GF-D8 (cell line): ENCODE measurements around the gene GRHL3.

Experiments used
- DNase-seq: peaks from one replicate; lab custom pipeline; 2025; lab: John Stamatoyannopoulos, UW

The GRHL3 gene

GRCh38 chr1:24293392-24294227 is 25.5 kb upstream of the GRHL3 start:
- no peak for DNase-seq

GRCh38 chr1:24294228-24294672 is 24.9 kb upstream of the GRHL3 start:
- DNase-seq, result no peak

GRCh38 chr1:24294716-24295371 is 24.3 kb upstream of the GRHL3 start:
- DNase-seq, result no peak

GRCh38 chr1:24295535-24295934 is 23.6 kb upstream of the GRHL3 start:
- no peak for DNase-seq

GRCh38 chr1:24297187-24297851 is 21.8 kb upstream of the GRHL3 start:
- no peak for DNase-seq

- no peak for DNase-seq
Observed at GRCh38 chr1:24297852-24298232, 21.3 kb upstream of the GRHL3 start.

GRCh38 chr1:24298606-24299005 is 20.6 kb upstream of the GRHL3 start:
- DNase-seq, result no peak

- DNase-seq, result no peak
Observed at GRCh38 chr1:24299901-24300300, 19.3 kb upstream of the GRHL3 start.

GRCh38 chr1:24300971-24301784 is 18.0 kb upstream of the GRHL3 start:
- DNase-seq, result no peak

GRCh38 chr1:24301785-24302175 is 17.4 kb upstream of the GRHL3 start:
- DNase-seq, result no peak

- DNase-seq, result no peak
Observed at GRCh38 chr1:24302209-24302611, 16.9 kb upstream of the GRHL3 start.

- DNase-seq, result no peak
Observed at GRCh38 chr1:24303600-24303999, 15.6 kb upstream of the GRHL3 start.

- no peak for DNase-seq
Observed at GRCh38 chr1:24304763-24305162, 14.4 kb upstream of the GRHL3 start.

- no peak for DNase-seq
Observed at GRCh38 chr1:24308365-24309015, 10.7 kb upstream of the GRHL3 start.

- no peak for DNase-seq
Observed at GRCh38 chr1:24309762-24310485, 9.2 kb upstream of the GRHL3 start.

GRCh38 chr1:24311234-24311633 is 7.9 kb upstream of the GRHL3 start:
- no peak for DNase-seq

- DNase-seq, result no peak
Observed at GRCh38 chr1:24311741-24312140, 7.4 kb upstream of the GRHL3 start.

- DNase-seq, result no peak
Observed at GRCh38 chr1:24315391-24315790, 3.8 kb upstream of the GRHL3 start.

GRCh38 chr1:24316645-24317044 is 2.5 kb upstream of the GRHL3 start:
- DNase-seq, result no peak

GRCh38 chr1:24317081-24317480 is 2.1 kb upstream of the GRHL3 start:
- DNase-seq, result no peak
